Fibroblast of mammary gland (primary cell): ENCODE data around the gene TBXAS1.

Experiments used
- DNase-seq: peaks from one replicate; pipeline ENCODE4 v3.0.0-alpha.2; 2010; ENCODE audit warnings: low read depth
- H3K4me3 ChIP-seq: 2 replicates; pipeline ENCODE4 v1.5.1; 2011; ENCODE audit warnings: low read depth, mild to moderate bottlenecking, low read length, moderate library complexity; ENCODE audit not compliant: control insufficient read depth
- TF ChIP-seq, protein P1 (sequence below): conservative IDR thresholded peaks from 2 replicates; pipeline ENCODE4 v1.5.1; 2011; ENCODE audit warnings: low read depth, low read length, inconsistent platforms; ENCODE audit not compliant: control insufficient read depth, insufficient read depth

TBXAS1 gene

DNA sequence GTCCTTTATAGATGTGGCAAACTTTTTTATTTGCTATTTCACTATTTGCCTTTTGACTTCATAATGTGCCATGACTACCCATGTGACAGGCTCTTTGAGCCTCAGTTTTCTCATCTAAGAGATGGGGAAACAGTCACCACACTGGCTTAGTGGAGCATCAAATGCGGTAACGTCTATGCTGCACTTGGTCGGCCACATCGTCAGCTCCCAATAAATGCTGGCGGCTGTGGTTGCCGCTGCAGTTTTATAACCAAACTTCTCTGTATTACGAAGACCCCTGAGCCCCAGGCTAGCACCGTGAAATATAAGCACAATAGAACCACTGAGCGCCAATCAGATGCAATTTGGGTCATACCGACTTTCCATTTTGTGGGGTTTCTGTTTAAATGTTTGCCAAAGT is 177.5 kb downstream of the TBXAS1 start:
- TF ChIP-seq, protein P1, sequence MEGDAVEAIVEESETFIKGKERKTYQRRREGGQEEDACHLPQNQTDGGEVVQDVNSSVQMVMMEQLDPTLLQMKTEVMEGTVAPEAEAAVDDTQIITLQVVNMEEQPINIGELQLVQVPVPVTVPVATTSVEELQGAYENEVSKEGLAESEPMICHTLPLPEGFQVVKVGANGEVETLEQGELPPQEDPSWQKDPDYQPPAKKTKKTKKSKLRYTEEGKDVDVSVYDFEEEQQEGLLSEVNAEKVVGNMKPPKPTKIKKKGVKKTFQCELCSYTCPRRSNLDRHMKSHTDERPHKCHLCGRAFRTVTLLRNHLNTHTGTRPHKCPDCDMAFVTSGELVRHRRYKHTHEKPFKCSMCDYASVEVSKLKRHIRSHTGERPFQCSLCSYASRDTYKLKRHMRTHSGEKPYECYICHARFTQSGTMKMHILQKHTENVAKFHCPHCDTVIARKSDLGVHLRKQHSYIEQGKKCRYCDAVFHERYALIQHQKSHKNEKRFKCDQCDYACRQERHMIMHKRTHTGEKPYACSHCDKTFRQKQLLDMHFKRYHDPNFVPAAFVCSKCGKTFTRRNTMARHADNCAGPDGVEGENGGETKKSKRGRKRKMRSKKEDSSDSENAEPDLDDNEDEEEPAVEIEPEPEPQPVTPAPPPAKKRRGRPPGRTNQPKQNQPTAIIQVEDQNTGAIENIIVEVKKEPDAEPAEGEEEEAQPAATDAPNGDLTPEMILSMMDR: no peak
- no peak overlapping the region for H3K4me3 ChIP-seq
- no peak for DNase-seq

- TF ChIP-seq, protein P1: no peak
- DNase-seq: no peak
- no peak overlapping the region for H3K4me3 ChIP-seq
These were observed 178.1 kb downstream of the TBXAS1 start for GRCh38 chr7:140007051-140007690.

- no peak overlapping the region for H3K4me3 ChIP-seq
- TF ChIP-seq, protein P1: no peak
- DNase-seq: no peak
These were observed 179.9 kb downstream of the TBXAS1 start for GRCh38 chr7:140008755-140009610.

- DNase-seq: no peak
- H3K4me3 ChIP-seq: no peak overlapping the region
- TF ChIP-seq, protein P1: no peak
These were observed 180.7 kb downstream of the TBXAS1 start for GRCh38 chr7:140009735-140010134.

- no peak overlapping the region for H3K4me3 ChIP-seq
- TF ChIP-seq, protein P1: no peak
- no peak for DNase-seq
These were observed 181.3 kb downstream of the TBXAS1 start for GRCh38 chr7:140010194-140010895.

GRCh38 chr7:140013676-140014075 is 184.6 kb downstream of the TBXAS1 start:
- TF ChIP-seq, protein P1: no peak

More at GRCh38 chr7:140013676-140014075, 184.6 kb downstream of the TBXAS1 start:
- no peak for DNase-seq
- H3K4me3 ChIP-seq: no peak overlapping the region
